ENCODE data around the gene KRTAP19-4.

Gene KRTAP19-4

DNA sequence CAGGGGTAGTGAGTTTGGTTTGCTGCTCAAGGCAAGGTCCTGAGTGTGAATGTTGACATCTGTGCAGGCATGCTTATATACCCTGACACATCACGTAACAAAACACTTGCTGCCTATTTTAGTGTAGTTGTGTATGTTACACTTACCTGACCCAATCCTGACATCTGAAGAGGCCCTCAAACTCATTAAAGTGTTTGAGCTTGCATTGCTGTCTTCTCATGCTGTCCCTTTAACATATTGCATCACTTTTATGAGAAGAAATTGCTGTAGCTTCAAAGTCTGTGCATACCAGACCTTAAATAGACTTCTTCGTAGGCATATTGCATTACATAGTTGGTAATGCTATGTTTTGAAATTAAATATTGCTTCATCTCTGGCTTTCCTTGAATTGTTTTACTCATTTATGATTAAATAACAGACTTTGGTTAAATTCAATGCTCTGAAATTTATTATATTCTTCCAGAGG, 5.0 kb downstream of the KRTAP19-4 start, which contains the start of gene KRTAP19-3:
TSS of gene KRTAP19-3 (minus strand) at position 51 of the 466 bp plus-strand sequence. CDS start 56 bp downstream, outside the sequence.
- Histone ChIP-seq H3K9ac (ENCODE audit: low read length) (no peak within 1 kb of the TSS), H4K5ac (ENCODE audit: low read length) (no peak within 1 kb of the TSS), H2BK120ac (ENCODE audit: low read depth, low read length) (no peak within 1 kb of the TSS), H2AK5ac (ENCODE audit: low read length) (no peak within 1 kb of the TSS), H3K4me3 (ENCODE audit: low read length) (no peak within 1 kb of the TSS), H2BK15ac (replicated peaks; ENCODE audit: low read depth) (no peak within 1 kb of the TSS), H2BK5ac (ENCODE audit: low read length) (no peak within 1 kb of the TSS), H3K79me1 (ENCODE audit: low read length) (no peaks in the 10 kb centered on the region), H3K27me3 (ENCODE audit: insufficient read depth, low read length, poor library complexity) (no peaks in the 10 kb centered on the region), H3K4ac (ENCODE audit: low read depth, low read length) (no peak within 1 kb of the TSS), H3K27ac (ENCODE audit: low read depth, low read length) (no peak within 1 kb of the TSS), H3K18ac (ENCODE audit: low read length) (no peak within 1 kb of the TSS), H3K79me2 (ENCODE audit: control insufficient read depth, insufficient read depth, low read length) (no peaks in the 10 kb centered on the region), H3K4me1 (ENCODE audit: control insufficient read depth, low read depth, low read length) (no peaks in the 10 kb centered on the region), H3K4me2 (ENCODE audit: low read length) (no peak within 1 kb of the TSS), H3K56ac (ENCODE audit: low read length) (no peak within 1 kb of the TSS), H3K23ac (ENCODE audit: low read length) (no peak within 1 kb of the TSS), H4K8ac (ENCODE audit: low read depth, low read length) (no peak within 1 kb of the TSS), H3K36me3 (ENCODE audit: control insufficient read depth, insufficient read depth, low read length) (no peaks in the 10 kb centered on the region)
- WGBS (ENCODE audit: extremely low coverage, insufficient coverage, low lambda C conversion rate), result no CpG with 5 or more reads among the region's 2 CpGs
- no peak for DNase-seq

GRCh38 chr21:30487336-30487735, 9.6 kb downstream of the KRTAP19-4 start, which contains the start of gene KRTAP19-2:
KRTAP19-2 (minus strand) TSS chr21:30487436; CDS start chr21:30487348, 88 bp downstream.
- no peak within 1 kb of the TSS for H2AK5ac ChIP-seq (ENCODE audit: low read length)

DNA sequence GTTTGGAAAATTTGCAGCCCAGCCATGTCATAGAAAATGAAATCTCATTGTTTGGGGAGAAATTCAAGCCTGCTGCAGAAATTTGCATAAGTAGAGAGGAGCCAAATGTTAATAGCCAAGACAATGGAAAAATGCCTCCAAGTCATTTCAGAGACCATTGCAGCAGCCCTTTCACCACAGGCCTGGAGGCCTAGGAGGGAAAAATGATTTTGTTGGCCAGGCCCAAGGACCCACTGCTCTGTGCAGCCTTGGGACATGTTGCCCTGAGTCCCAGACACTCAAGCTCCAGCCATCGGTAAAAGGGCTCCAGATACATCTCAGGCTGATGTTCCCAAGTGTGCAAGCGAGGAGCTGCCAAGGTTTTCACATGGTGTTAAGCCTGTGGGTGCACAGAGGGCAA, 10.8 kb downstream of the KRTAP19-4 start:
- Histone ChIP-seq H3K79me2 (ENCODE audit: control insufficient read depth, insufficient read depth, low read length) (no peaks in the 10 kb centered on the region), H3K36me3 (ENCODE audit: control insufficient read depth, insufficient read depth, low read length) (no peaks in the 10 kb centered on the region), H3K23ac (ENCODE audit: low read length) (no peak overlapping the region), H3K4me3 (ENCODE audit: low read length) (no peak overlapping the region), H3K4ac (ENCODE audit: low read depth, low read length) (no peak overlapping the region), H3K4me1 (ENCODE audit: control insufficient read depth, low read depth, low read length) (no peaks in the 10 kb centered on the region), H2BK120ac (ENCODE audit: low read depth, low read length) (no peak overlapping the region), H4K5ac (ENCODE audit: low read length) (no peak overlapping the region), H4K8ac (ENCODE audit: low read depth, low read length) (no peak overlapping the region), H3K18ac (ENCODE audit: low read length) (no peak overlapping the region), H2BK15ac (replicated peaks; ENCODE audit: low read depth) (no peak overlapping the region), H3K79me1 (ENCODE audit: low read length) (no peaks in the 10 kb centered on the region), H3K9ac (ENCODE audit: low read length) (no peak overlapping the region), H3K27me3 (ENCODE audit: insufficient read depth, low read length, poor library complexity) (no peaks in the 10 kb centered on the region), H3K56ac (ENCODE audit: low read length) (no peak overlapping the region), H2AK5ac (ENCODE audit: low read length) (no peak overlapping the region), H2BK5ac (ENCODE audit: low read length) (no peak overlapping the region), H3K27ac (ENCODE audit: low read depth, low read length) (no peak overlapping the region), H3K4me2 (ENCODE audit: low read length) (no peak overlapping the region)
- no peak for DNase-seq
- no CpG with 5 or more reads among the region's 2 CpGs for WGBS (ENCODE audit: extremely low coverage, insufficient coverage, low lambda C conversion rate)

More at GRCh38 chr21:30487336-30487735, 9.6 kb downstream of the KRTAP19-4 start, which contains the start of gene KRTAP19-2:
- Histone ChIP-seq H3K27me3 (ENCODE audit: insufficient read depth, low read length, poor library complexity) (no peaks in the 10 kb centered on the region), H3K4me3 (ENCODE audit: low read length) (no peak within 1 kb of the TSS), H2BK5ac (ENCODE audit: low read length) (no peak within 1 kb of the TSS), H4K8ac (ENCODE audit: low read depth, low read length) (no peak within 1 kb of the TSS), H3K4ac (ENCODE audit: low read depth, low read length) (no peak within 1 kb of the TSS), H3K23ac (ENCODE audit: low read length) (no peak within 1 kb of the TSS), H3K56ac (ENCODE audit: low read length) (no peak within 1 kb of the TSS), H3K36me3 (ENCODE audit: control insufficient read depth, insufficient read depth, low read length) (no peaks in the 10 kb centered on the region), H3K79me1 (ENCODE audit: low read length) (no peaks in the 10 kb centered on the region), H4K5ac (ENCODE audit: low read length) (no peak within 1 kb of the TSS), H2BK15ac (replicated peaks; ENCODE audit: low read depth) (no peak within 1 kb of the TSS), H3K9ac (ENCODE audit: low read length) (no peak within 1 kb of the TSS), H2BK120ac (ENCODE audit: low read depth, low read length) (no peak within 1 kb of the TSS), H3K27ac (ENCODE audit: low read depth, low read length) (no peak within 1 kb of the TSS), H3K18ac (ENCODE audit: low read length) (no peak within 1 kb of the TSS), H3K79me2 (ENCODE audit: control insufficient read depth, insufficient read depth, low read length) (no peaks in the 10 kb centered on the region), H3K4me2 (ENCODE audit: low read length) (no peak within 1 kb of the TSS), H3K4me1 (ENCODE audit: control insufficient read depth, low read depth, low read length) (no peaks in the 10 kb centered on the region)
- DNase-seq, result no peak
- no CpG with 5 or more reads among the region's 2 CpGs for WGBS (ENCODE audit: extremely low coverage, insufficient coverage, low lambda C conversion rate)

DNA sequence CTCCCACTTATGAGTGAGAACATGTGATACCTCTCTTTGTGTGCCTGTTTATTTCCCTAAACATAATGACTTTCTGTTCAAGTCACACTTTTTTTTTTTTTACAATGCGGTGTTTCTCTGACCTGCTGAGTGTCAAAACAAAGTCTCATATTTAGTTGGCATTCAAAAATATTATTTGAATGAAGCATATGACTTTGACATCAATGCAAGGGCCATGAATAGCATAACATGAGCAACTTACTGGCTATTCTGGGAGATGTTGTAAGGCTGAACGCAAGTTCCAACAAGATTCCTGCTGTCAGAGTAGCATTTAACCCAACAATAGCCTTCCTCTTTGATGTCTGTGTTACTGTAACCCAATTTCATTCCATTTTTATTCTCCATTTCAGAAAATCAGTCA, 14.8 kb downstream of the KRTAP19-4 start:
- Histone ChIP-seq H3K27ac (ENCODE audit: low read depth, low read length) (no peak overlapping the region), H2BK120ac (ENCODE audit: low read depth, low read length) (no peak overlapping the region), H3K36me3 (ENCODE audit: control insufficient read depth, insufficient read depth, low read length) (no peaks in the 10 kb centered on the region), H4K5ac (ENCODE audit: low read length) (no peak overlapping the region), H3K79me2 (ENCODE audit: control insufficient read depth, insufficient read depth, low read length) (no peaks in the 10 kb centered on the region), H3K9ac (ENCODE audit: low read length) (no peak overlapping the region), H3K4me1 (ENCODE audit: control insufficient read depth, low read depth, low read length) (no peaks in the 10 kb centered on the region), H4K8ac (ENCODE audit: low read depth, low read length) (no peak overlapping the region), H3K4me3 (ENCODE audit: low read length) (no peak overlapping the region), H3K27me3 (ENCODE audit: insufficient read depth, low read length, poor library complexity) (no peaks in the 10 kb centered on the region), H3K23ac (ENCODE audit: low read length) (no peak overlapping the region), H3K56ac (ENCODE audit: low read length) (no peak overlapping the region), H2BK15ac (replicated peaks; ENCODE audit: low read depth) (no peak overlapping the region), H3K18ac (ENCODE audit: low read length) (no peak overlapping the region), H2BK5ac (ENCODE audit: low read length) (no peak overlapping the region), H3K4ac (ENCODE audit: low read depth, low read length) (no peak overlapping the region), H3K4me2 (ENCODE audit: low read length) (no peak overlapping the region), H2AK5ac (ENCODE audit: low read length) (no peak overlapping the region), H3K79me1 (ENCODE audit: low read length) (no peaks in the 10 kb centered on the region)
- WGBS (ENCODE audit: extremely low coverage, insufficient coverage, low lambda C conversion rate), result no CpG with 5 or more reads among the region's 2 CpGs
- no peak for DNase-seq

- no peak within 1 kb of the TSS for H2AK5ac ChIP-seq (ENCODE audit: low read length)
- H3K56ac ChIP-seq (ENCODE audit: low read length), result no peak within 1 kb of the TSS
These were observed 16.8 kb downstream of the KRTAP19-4 start, which contains the start of gene KRTAP19-1 for GRCh38 chr21:30480145-30480544. KRTAP19-1 (minus strand) TSS chr21:30480367; CDS start chr21:30480317, 50 bp downstream.

DNA sequence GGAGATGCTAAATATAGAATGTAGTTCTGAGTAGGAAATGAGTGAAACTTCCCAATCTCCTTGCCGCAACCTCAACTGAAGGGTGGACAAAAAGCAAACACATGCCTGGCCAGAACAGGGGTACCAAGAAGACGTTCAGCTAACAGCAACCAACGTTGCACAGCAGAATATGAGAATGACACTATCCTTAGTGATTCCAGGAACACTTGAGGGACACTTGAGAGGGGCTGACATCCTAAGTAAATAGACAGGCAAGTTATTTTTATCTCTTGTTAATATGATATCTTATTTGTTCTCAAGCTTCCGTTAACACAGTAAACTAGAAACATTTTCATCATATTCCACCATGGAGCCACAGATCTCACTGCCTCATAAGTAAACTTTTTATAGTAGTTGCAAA, 17.7 kb downstream of the KRTAP19-4 start:
- Histone ChIP-seq H3K79me1 (ENCODE audit: low read length) (no peaks in the 10 kb centered on the region), H2AK5ac (ENCODE audit: low read length) (no peak overlapping the region), H3K4me1 (ENCODE audit: control insufficient read depth, low read depth, low read length) (no peaks in the 10 kb centered on the region), H4K5ac (ENCODE audit: low read length) (no peak overlapping the region), H3K79me2 (ENCODE audit: control insufficient read depth, insufficient read depth, low read length) (no peaks in the 10 kb centered on the region), H3K4me2 (ENCODE audit: low read length) (no peak overlapping the region), H3K56ac (ENCODE audit: low read length) (no peak overlapping the region), H3K23ac (ENCODE audit: low read length) (no peak overlapping the region), H3K27me3 (ENCODE audit: insufficient read depth, low read length, poor library complexity) (no peaks in the 10 kb centered on the region), H2BK5ac (ENCODE audit: low read length) (no peak overlapping the region), H3K9ac (ENCODE audit: low read length) (no peak overlapping the region), H3K4ac (ENCODE audit: low read depth, low read length) (no peak overlapping the region), H3K18ac (ENCODE audit: low read length) (no peak overlapping the region), H2BK15ac (replicated peaks; ENCODE audit: low read depth) (no peak overlapping the region), H4K8ac (ENCODE audit: low read depth, low read length) (no peak overlapping the region), H3K4me3 (ENCODE audit: low read length) (no peak overlapping the region), H3K36me3 (ENCODE audit: control insufficient read depth, insufficient read depth, low read length) (no peaks in the 10 kb centered on the region), H2BK120ac (ENCODE audit: low read depth, low read length) (no peak overlapping the region), H3K27ac (ENCODE audit: low read depth, low read length) (no peak overlapping the region)
- DNase-seq, result no peak
- no CpG with 5 or more reads among the region's 4 CpGs for WGBS (ENCODE audit: extremely low coverage, insufficient coverage, low lambda C conversion rate)

More at GRCh38 chr21:30480145-30480544, 16.8 kb downstream of the KRTAP19-4 start, which contains the start of gene KRTAP19-1:
- no peaks in the 10 kb centered on the region for H3K79me2 ChIP-seq (ENCODE audit: control insufficient read depth, insufficient read depth, low read length)
- H3K4me1 ChIP-seq (ENCODE audit: control insufficient read depth, low read depth, low read length), result no peaks in the 10 kb centered on the region
- H3K79me1 ChIP-seq (ENCODE audit: low read length), result no peaks in the 10 kb centered on the region
- no peak within 1 kb of the TSS for H3K4me3 ChIP-seq (ENCODE audit: low read length)
- DNase-seq, result no peak
- no peak within 1 kb of the TSS for H4K8ac ChIP-seq (ENCODE audit: low read depth, low read length)
- no peak within 1 kb of the TSS for H3K4ac ChIP-seq (ENCODE audit: low read depth, low read length)
- no peak within 1 kb of the TSS for H3K4me2 ChIP-seq (ENCODE audit: low read length)
- no peak within 1 kb of the TSS for H3K27ac ChIP-seq (ENCODE audit: low read depth, low read length)
- H3K18ac ChIP-seq (ENCODE audit: low read length), result no peak within 1 kb of the TSS
- H3K27me3 ChIP-seq (ENCODE audit: insufficient read depth, low read length, poor library complexity), result no peaks in the 10 kb centered on the region
- no peak within 1 kb of the TSS for H4K5ac ChIP-seq (ENCODE audit: low read length)
- no CpG with 5 or more reads among the region's 7 CpGs for whole genome bisulfite sequencing (ENCODE audit: extremely low coverage, insufficient coverage, low lambda C conversion rate)
- no peak within 1 kb of the TSS for H2BK5ac ChIP-seq (ENCODE audit: low read length)
- H3K23ac ChIP-seq (ENCODE audit: low read length), result no peak within 1 kb of the TSS
- no peak within 1 kb of the TSS for H2BK15ac ChIP-seq (replicated peaks; ENCODE audit: low read depth)
- no peaks in the 10 kb centered on the region for H3K36me3 ChIP-seq (ENCODE audit: control insufficient read depth, insufficient read depth, low read length)
- no peak within 1 kb of the TSS for H3K9ac ChIP-seq (ENCODE audit: low read length)
- H2BK120ac ChIP-seq (ENCODE audit: low read depth, low read length), result no peak within 1 kb of the TSS

Measured in mesendoderm (in vitro differentiated cells).